ENCODE results near the gene CSH2. TPM values are rescaled to one million over a fixed set of nuclear protein-coding genes. Genes with fewer than 3 reads are reported as not detected.
A peak's percentile ranks its signal among the peaks of the same experiment; 100 is the strongest.

CSH2 gene
- total and polyA plus RNA-seq, 2 of the 13 experiments (the other 11 are each of a cell fraction or from before 2014, with no cell fraction given), result not detected

- TF ChIP-seq MEF2D (CRISPR knock-in tag; IDR thresholded peaks at IDR 0.05) (peak; percentile 56; the same call in 1 of the 2 replicates), SRSF9 (IDR thresholded peaks at IDR 0.05; ENCODE audit: borderline replicate concordance, insufficient read depth, low read depth, low read length, poor library complexity, severe bottlenecking) (no peak), ZNF552 (CRISPR knock-in tag; IDR thresholded peaks at IDR 0.05; ENCODE audit: borderline replicate concordance) (no peak), ZNF556 (CRISPR knock-in tag; IDR thresholded peaks at IDR 0.05; ENCODE audit: borderline replicate concordance) (0 out of 2 replicates have a peak, but pooled peaks have one; percentile 13), MXD1 (CRISPR knock-in tag; IDR thresholded peaks at IDR 0.05) (peak; percentile 26; the same call in 1 of the 2 replicates), ZMAT3 (CRISPR knock-in tag; conservative IDR thresholded peaks at IDR 0.05) (peak; percentile 36; the same call in 1 of the 2 replicates), ZFYVE20 (CRISPR knock-in tag; IDR thresholded peaks at IDR 0.05; ENCODE audit: borderline replicate concordance, low read depth) (0 out of 2 replicates have a peak, but pooled peaks have one; percentile 60), DNMT3B (CRISPR knock-in tag; conservative IDR thresholded peaks at IDR 0.05) (no peak), POGZ (CRISPR knock-in tag; IDR thresholded peaks at IDR 0.05) (peak; percentile 30; the same call in 1 of the 2 replicates), SNAPC4 (CRISPR knock-in tag; IDR thresholded peaks at IDR 0.05) (0 out of 2 replicates have a peak, but pooled peaks have one; percentile 29), SETDB1 (CRISPR knock-in tag; IDR thresholded peaks at IDR 0.05; ENCODE audit: borderline replicate concordance) (no peak), ZFP82 (CRISPR knock-in tag; IDR thresholded peaks at IDR 0.05; ENCODE audit: borderline replicate concordance) (peak; percentile 12; the same call in 1 of the 2 replicates), NRL (CRISPR knock-in tag; IDR thresholded peaks at IDR 0.05; ENCODE audit: borderline replicate concordance) (peak; percentile 10; the same call in 1 of the 2 replicates), HES4 (CRISPR knock-in tag; IDR thresholded peaks at IDR 0.05; ENCODE audit: borderline replicate concordance) (peak; percentile 47; the same call in 1 of the 2 replicates), ZNF138 (CRISPR knock-in tag; IDR thresholded peaks at IDR 0.05; ENCODE audit: low read depth) (peak; percentile 34; the same call in 1 of the 2 replicates), HMGXB4 (CRISPR knock-in tag; IDR thresholded peaks at IDR 0.05; ENCODE audit: borderline replicate concordance in 1 of 2, low read depth in 1 of 2) (peak; percentile 9 to 53; a peak in 1 of 4 replicates), GTF2F1 (IDR thresholded peaks at IDR 0.05; ENCODE audit: low read length) (no peak), ZNF333 (CRISPR knock-in tag; IDR thresholded peaks at IDR 0.05; ENCODE audit: borderline replicate concordance) (0 out of 2 replicates have a peak, but pooled peaks have one; percentile 48), ZNF260 (CRISPR knock-in tag; IDR thresholded peaks at IDR 0.05; ENCODE audit: borderline replicate concordance, low read depth) (peak; percentile 8; the same call in 1 of the 2 replicates), SIN3A (IDR thresholded peaks at IDR 0.05; ENCODE audit: borderline replicate concordance, low read depth, low read length) (0 out of 2 replicates have a peak, but pooled peaks have one; percentile 8)
These were observed 32.7 kb downstream of the CSH2 start (continued) for GRCh38 chr17:63840591-63841349.
